ENCODE measurements around the gene SERTM1.

SERTM1 gene

GRCh38 chr13:36712290-36712689 is 38.5 kb downstream of the SERTM1 start:
- TF ChIP-seq EZH2 (IDR thresholded peaks at IDR 0.05; ENCODE audit: borderline replicate concordance, low read length) (no peak), CTCF (IDR thresholded peaks at IDR 0.05; ENCODE audit: low read length) (no peak)
- Histone ChIP-seq H3K4me3 (ENCODE audit: low read depth, low read length, poor library complexity, severe bottlenecking) (no peak overlapping the region), H3K36me3 (ENCODE audit: insufficient read depth, low read length) (no peaks in the 10 kb centered on the region), H3K9me2 (ENCODE audit: low read depth, low read length) (no peaks in the 10 kb centered on the region), H4K20me1 (ENCODE audit: insufficient read depth, low read length) (no peaks in the 10 kb centered on the region), H3K4me1 (ENCODE audit: insufficient read depth, low read length, severe bottlenecking) (no peaks in the 10 kb centered on the region), H3K79me2 (ENCODE audit: insufficient read depth, low read length) (no peaks in the 10 kb centered on the region), H3K27me3 (ENCODE audit: insufficient read depth, low read length) (no peaks in the 10 kb centered on the region), H3F3A (ENCODE audit: insufficient read depth, low read length) (no peaks in the 10 kb centered on the region), H3K27ac (ENCODE audit: low read depth, low read length, poor library complexity, severe bottlenecking) (no peak overlapping the region), H2AFZ (ENCODE audit: low read length) (no peak overlapping the region), H3K9ac (ENCODE audit: low read length) (no peak overlapping the region), H3K4me2 (ENCODE audit: low read length) (no peak overlapping the region), H3K9me3 (ENCODE audit: low read length) (no peaks in the 10 kb centered on the region)

GRCh38 chr13:36712770-36713169 is 39.0 kb downstream of the SERTM1 start:
- no peaks in the 10 kb centered on the region for H3K9me3 ChIP-seq (ENCODE audit: low read length)
- no peaks in the 10 kb centered on the region for H3K27me3 ChIP-seq (ENCODE audit: insufficient read depth, low read length)
- no peak overlapping the region for H3K4me2 ChIP-seq (ENCODE audit: low read length)
- H3K79me2 ChIP-seq (ENCODE audit: insufficient read depth, low read length), result no peaks in the 10 kb centered on the region
- no peak overlapping the region for H3K9ac ChIP-seq (ENCODE audit: low read length)
- no peaks in the 10 kb centered on the region for H3F3A ChIP-seq (ENCODE audit: insufficient read depth, low read length)
- no peak for TF ChIP-seq CTCF (IDR thresholded peaks at IDR 0.05; ENCODE audit: low read length)
- TF ChIP-seq EZH2 (IDR thresholded peaks at IDR 0.05; ENCODE audit: borderline replicate concordance, low read length), result no peak
- H3K36me3 ChIP-seq (ENCODE audit: insufficient read depth, low read length), result no peaks in the 10 kb centered on the region
- H3K27ac ChIP-seq (ENCODE audit: low read depth, low read length, poor library complexity, severe bottlenecking), result no peak overlapping the region
- no peak overlapping the region for H2AFZ ChIP-seq (ENCODE audit: low read length)
- no peaks in the 10 kb centered on the region for H3K4me1 ChIP-seq (ENCODE audit: insufficient read depth, low read length, severe bottlenecking)
- no peak overlapping the region for H3K4me3 ChIP-seq (ENCODE audit: low read depth, low read length, poor library complexity, severe bottlenecking)
- H4K20me1 ChIP-seq (ENCODE audit: insufficient read depth, low read length), result no peaks in the 10 kb centered on the region
- no peaks in the 10 kb centered on the region for H3K9me2 ChIP-seq (ENCODE audit: low read depth, low read length)

- H3K4me3 ChIP-seq (ENCODE audit: low read depth, low read length, poor library complexity, severe bottlenecking), result no peak overlapping the region
- no peaks in the 10 kb centered on the region for H3F3A ChIP-seq (ENCODE audit: insufficient read depth, low read length)
- no peak overlapping the region for H3K9ac ChIP-seq (ENCODE audit: low read length)
- H2AFZ ChIP-seq (ENCODE audit: low read length), result no peak overlapping the region
- H3K4me2 ChIP-seq (ENCODE audit: low read length), result no peak overlapping the region
- H3K27ac ChIP-seq (ENCODE audit: low read depth, low read length, poor library complexity, severe bottlenecking), result no peak overlapping the region
- H4K20me1 ChIP-seq (ENCODE audit: insufficient read depth, low read length), result no peaks in the 10 kb centered on the region
- no peaks in the 10 kb centered on the region for H3K27me3 ChIP-seq (ENCODE audit: insufficient read depth, low read length)
- H3K4me1 ChIP-seq (ENCODE audit: insufficient read depth, low read length, severe bottlenecking), result no peaks in the 10 kb centered on the region
- H3K9me3 ChIP-seq (ENCODE audit: low read length), result no peaks in the 10 kb centered on the region
- no peaks in the 10 kb centered on the region for H3K9me2 ChIP-seq (ENCODE audit: low read depth, low read length)
- H3K36me3 ChIP-seq (ENCODE audit: insufficient read depth, low read length), result no peaks in the 10 kb centered on the region
- TF ChIP-seq CTCF (IDR thresholded peaks at IDR 0.05; ENCODE audit: low read length) (no peak), EZH2 (IDR thresholded peaks at IDR 0.05; ENCODE audit: borderline replicate concordance, low read length) (no peak)
- H3K79me2 ChIP-seq (ENCODE audit: insufficient read depth, low read length), result no peaks in the 10 kb centered on the region
These were observed 40.1 kb downstream of the SERTM1 start for GRCh38 chr13:36713887-36714286.

All from OCI-LY1 (cell line).